Ishikawa (cell line): ENCODE results near the gene INSYN2A.

Experiments used
- CEBPB ChIP-seq: IDR thresholded peaks from 2 replicates; pipeline ENCODE4 v1.6.1; 2012
- CREB1 ChIP-seq: IDR thresholded peaks from 2 replicates; pipeline ENCODE4 v1.6.1; 2012; ENCODE audit warnings: low read depth
- EGR1 ChIP-seq: IDR thresholded peaks from 2 replicates; pipeline ENCODE4 v1.6.1; 2012
- EP300 ChIP-seq: IDR thresholded peaks from 2 replicates; pipeline ENCODE4 v1.6.1; 2012; ENCODE audit warnings: borderline replicate concordance
- FOXM1 ChIP-seq: IDR thresholded peaks from 2 replicates; pipeline ENCODE4 v1.6.1; 2012; ENCODE audit warnings: low read depth, borderline replicate concordance
- MAX ChIP-seq: IDR thresholded peaks from 2 replicates; pipeline ENCODE4 v1.6.1; 2012
- NFIC ChIP-seq: IDR thresholded peaks from 2 replicates; pipeline ENCODE4 v1.6.1; 2012
- RAD21 ChIP-seq: IDR thresholded peaks from 2 replicates; pipeline ENCODE4 v1.6.1; 2012; ENCODE audit warnings: low read depth
- REST ChIP-seq: IDR thresholded peaks from 2 replicates; pipeline ENCODE4 v1.6.1; 2012; ENCODE audit warnings: low read depth, mild to moderate bottlenecking
- TAF1 ChIP-seq: IDR thresholded peaks from 2 replicates; pipeline ENCODE4 v1.6.1; 2012; ENCODE audit warnings: low read depth, mild to moderate bottlenecking
- TCF12 ChIP-seq: IDR thresholded peaks from 2 replicates; pipeline ENCODE4 v1.6.1; 2012; ENCODE audit warnings: low read depth
- TEAD4 ChIP-seq: IDR thresholded peaks from 2 replicates; pipeline ENCODE4 v1.6.1; 2012
- USF1 ChIP-seq: IDR thresholded peaks from 2 replicates; pipeline ENCODE4 v1.6.1; 2012
- YY1 ChIP-seq: IDR thresholded peaks from 2 replicates; pipeline ENCODE4 v1.6.1; 2012; ENCODE audit warnings: low read depth
- ZBTB7A ChIP-seq: IDR thresholded peaks from 2 replicates; pipeline ENCODE4 v1.6.1; 2012; ENCODE audit warnings: low read depth

INSYN2A gene

GRCh38 chr10:127148066-127148932 lies 48.1 kb downstream of the INSYN2A start:
- TF ChIP-seq CREB1 (no peak), MAX (no peak), EGR1 (no peak), TCF12 (no peak), REST (no peak), RAD21 (no peak), TEAD4 (no peak), NFIC (no peak), TAF1 (no peak), EP300 (no peak), ZBTB7A (no peak), CEBPB (no peak), FOXM1 (no peak), USF1 (no peak), YY1 (no peak)

GRCh38 chr10:127146661-127147060 lies 49.7 kb downstream of the INSYN2A start:
- TF ChIP-seq CREB1: no peak
- TF ChIP-seq NFIC: no peak
- no peak for TF ChIP-seq TCF12
- no peak for TF ChIP-seq REST
- no peak for TF ChIP-seq EP300
- TF ChIP-seq EGR1: no peak
- no peak for TF ChIP-seq TEAD4
- TF ChIP-seq CEBPB: no peak
- TF ChIP-seq USF1: no peak
- no peak for TF ChIP-seq RAD21
- no peak for TF ChIP-seq ZBTB7A
